M059J (cell line): Measurements from ENCODE around the gene ALG6. TPM values are rescaled to one million over a fixed set of nuclear protein-coding genes. Genes with fewer than 3 reads are reported as not detected.
"Not testable (repeated sequence)": the region's sequence is repeated elsewhere in the genome, so short reads cannot be mapped to it uniquely, and the experiment has no call there.

Source experiments
- DNase-seq: peaks from one replicate; pipeline ENCODE4 v3.0.0-alpha.2; 2012; ENCODE audit warnings: low read depth
- total RNA-seq: library from RNA; depleted of rRNA; stranded (reverse); fragments of >200 nt; shearing (Covaris generic); gene quantifications from 2 replicates; pipeline ENCODE4 v1.2.3, GENCODE V29; 2014

Gene ALG6
- total RNA-seq, 1 experiment from 2014 or later, result 23.6 TPM

DNA sequence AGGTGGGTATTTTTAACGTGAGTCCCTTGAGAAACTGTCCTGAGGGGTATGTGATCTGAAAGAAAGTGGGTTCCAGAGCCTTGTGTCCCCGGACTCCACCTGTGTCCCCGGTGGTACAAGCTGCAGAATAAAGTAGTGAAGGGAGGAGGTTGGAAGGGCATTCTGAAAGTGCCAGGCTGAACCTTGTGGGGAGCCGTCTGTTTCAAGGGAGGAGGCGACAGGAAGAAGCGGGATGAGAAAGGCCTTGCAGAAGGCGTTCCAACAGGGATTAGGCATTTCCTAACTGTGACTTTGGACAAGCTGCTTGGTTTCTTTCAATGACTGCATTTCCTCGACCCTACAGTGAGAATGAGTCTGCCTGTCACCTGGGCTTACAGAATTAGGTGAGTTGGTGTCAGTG is 39.3 kb upstream of the ALG6 start:
- no peak for DNase-seq

DNA sequence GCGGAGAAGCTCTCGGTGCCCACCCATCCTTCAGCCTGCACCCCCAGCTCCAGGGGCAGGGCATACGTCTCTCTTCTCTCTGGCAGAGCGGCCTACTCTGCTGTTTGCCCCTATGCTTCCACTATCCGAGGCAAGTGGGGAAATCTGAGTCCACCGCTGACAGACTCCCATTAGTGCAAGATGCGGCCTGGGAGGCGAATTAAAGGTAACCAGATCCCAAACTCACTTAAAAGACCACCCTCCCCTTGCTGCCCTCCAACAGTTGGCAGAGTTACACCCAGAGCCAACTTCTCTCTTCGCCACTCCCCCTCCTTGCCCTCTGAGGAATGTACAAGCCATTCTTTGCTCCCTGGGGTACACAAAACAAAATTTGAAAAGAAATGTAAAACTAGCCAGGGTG is 38.6 kb upstream of the ALG6 start:
- no peak for DNase-seq

DNA sequence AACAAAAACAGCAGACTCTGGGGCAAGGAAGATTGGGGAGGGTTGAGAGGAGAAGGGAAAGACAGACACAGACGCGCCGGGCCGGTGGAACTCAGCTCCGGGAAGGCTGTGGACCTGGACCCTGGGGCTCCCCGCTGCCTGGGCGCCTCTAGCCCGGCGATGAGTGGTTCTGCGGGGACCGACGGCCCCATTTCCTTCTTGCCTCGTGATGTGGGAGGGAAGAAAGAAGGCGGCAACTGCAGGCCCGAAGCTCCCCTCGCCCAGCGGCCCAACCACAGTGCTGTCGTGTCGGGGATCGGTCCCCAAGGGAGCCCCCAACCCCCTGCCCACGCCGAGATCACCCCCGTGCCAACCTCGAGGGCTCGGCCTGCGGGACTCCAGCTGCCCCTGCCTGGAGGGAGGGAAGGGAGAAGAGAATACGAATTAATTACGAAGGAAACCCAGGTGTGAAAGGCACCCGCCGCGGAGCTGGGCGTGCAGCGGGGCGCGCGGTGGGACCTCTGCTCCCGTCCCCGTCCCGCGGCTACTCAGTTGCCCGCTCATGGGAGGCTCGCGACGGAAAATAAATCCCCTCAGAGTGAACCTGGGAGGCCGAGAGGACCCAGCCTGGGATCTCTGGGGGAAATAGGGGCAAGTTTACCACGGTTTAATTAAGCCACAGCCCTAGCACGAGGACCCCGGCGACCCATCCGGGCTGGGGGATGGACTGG is 37.7 kb upstream of the ALG6 start:
- no peak for DNase-seq

DNA sequence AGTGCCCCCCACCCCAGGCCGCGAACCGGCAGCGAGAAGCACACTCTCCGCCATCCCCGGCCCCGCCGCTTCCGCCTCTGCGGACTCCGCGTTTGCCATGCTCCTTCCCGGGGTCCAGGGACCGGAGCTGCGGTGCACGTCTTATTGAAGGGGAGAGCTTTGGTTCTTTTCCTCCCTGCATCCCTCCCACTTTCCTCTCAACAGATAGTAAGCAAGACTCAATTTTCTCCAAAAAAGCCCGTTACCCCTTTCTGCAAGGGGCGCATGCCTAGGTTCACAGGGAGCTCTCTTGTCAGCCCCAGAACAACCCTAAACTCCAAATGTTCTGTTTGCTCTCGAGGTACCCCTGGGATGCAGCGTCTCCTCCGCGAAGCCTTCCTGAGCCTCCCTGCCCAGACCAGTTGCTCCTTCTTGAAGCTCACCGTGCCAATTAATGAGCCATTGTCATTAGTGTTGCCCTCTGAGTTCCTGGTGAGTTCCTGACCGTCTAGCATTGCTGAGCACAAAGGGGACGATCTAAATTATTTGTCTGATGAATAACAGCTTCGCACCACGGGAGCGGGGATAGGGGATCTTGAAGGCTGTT is 37.0 kb upstream of the ALG6 start:
- no peak for DNase-seq

DNA sequence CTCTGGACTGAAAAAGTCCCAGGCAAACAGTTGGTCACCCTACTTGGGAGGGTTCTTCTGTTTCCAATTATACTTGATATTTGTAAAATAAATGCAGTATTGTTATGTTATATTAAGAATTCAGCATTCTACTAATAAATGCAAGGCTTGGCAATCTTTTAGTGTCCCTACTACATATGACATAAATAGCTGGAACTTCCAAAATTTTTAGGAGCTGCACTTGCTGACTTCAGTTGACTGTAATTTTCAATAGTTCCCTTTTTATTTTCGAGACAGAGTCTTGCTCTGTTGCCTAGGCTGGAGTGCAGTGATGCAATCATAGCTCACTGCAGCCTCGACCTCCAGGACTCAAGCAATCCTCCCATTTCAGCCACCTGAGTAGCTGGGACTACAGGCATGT is 25.0 kb upstream of the ALG6 start:
- DNase-seq, result no peak

DNA sequence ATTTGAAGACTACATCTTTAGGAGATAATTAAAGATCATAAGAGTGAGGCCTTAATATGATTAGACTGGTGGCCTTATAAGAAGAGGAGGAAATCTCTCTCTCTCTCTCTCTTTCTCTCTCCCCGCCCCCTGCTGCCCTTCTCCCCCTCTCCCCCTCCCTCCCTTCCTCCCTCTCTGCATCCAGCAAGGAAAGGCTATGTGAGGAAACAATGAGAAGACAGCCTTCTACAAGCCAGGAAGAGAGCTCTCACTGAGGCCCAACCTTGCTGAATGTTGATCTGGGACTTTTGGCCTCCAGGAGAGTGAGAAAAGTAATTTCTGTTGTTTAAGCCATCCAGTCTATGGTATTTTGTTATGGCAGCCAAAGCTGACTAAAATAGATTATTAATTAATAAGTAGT is 23.5 kb upstream of the ALG6 start:
- no peak for DNase-seq

DNA sequence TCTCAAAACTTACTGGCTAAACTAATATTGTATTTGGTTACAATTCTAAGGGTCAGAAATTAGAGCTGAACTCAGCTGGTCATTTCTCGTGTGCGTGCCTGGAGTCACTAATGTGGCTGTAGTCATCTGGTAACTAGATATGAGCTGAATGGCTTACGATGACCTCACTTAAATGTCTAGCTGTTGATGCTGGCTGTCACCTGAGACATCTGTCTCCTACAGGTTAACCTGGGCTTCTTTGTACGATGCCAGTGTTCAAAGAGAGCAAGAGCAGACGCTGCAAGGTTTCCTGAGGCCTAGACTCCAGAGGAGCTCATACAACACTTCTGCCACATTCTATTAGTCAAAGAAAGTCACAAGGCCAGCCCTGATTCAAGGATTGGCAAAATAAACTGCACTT is 17.1 kb upstream of the ALG6 start:
- no peak for DNase-seq

DNA sequence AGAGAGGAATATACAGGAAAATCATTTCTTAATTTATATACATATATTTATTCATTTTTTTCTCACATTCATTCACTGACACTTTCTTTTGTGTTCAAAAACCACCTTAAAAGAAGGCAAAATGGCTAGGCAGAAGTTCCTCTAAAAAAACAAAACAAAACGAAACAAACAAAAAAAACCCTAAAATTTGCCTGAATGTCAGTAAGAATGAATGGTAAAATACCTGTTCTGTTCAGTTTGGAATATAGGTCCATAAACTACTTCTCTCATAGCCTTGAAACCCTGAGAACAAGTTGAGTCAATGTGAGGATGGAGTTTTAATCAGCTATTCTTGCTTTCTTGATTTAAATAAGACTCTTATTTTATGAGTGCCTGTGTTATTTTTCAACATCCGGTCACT is 14.7 kb upstream of the ALG6 start:
- DNase-seq, result no peak

DNA sequence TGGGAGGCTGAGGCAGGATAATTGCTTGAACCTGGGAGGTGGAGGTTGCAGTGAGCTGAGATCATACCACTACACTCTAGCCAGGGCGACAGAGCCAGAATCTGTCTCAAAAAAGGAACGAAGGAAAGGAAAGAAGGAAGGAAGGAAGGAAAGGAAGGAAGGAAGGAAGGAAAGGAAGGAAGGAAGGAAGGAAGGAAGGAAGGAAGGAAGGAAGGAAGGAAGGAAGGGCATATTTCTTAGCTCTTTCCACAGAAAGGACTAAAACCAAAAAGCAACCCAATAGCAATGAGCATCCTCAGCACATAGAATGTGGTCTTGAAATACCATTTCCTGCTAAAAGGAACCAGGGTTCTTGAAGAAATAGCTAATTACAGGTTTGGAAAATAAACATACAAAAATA is 11.2 kb upstream of the ALG6 start:
- DNase-seq, result not testable (repeated sequence)

DNA sequence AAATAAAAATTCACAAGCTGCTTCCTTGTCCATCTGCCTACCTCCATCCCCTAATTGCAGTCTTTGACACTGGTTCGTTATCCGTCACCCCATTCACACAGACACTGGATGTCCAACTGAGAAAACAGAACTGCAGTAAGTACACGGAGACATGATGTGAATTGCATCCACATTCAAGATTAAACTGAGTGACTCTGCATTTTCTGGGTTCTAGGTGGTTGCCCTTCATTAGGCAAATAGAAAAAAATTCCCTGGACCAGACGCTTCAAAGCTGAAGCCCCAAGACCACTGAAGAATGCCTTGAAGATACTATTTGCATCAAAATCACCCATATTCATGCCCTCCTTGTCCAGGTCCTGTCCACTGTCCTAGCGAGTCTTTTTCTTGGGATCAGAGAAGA is 7.9 kb upstream of the ALG6 start:
- no peak for DNase-seq

DNA sequence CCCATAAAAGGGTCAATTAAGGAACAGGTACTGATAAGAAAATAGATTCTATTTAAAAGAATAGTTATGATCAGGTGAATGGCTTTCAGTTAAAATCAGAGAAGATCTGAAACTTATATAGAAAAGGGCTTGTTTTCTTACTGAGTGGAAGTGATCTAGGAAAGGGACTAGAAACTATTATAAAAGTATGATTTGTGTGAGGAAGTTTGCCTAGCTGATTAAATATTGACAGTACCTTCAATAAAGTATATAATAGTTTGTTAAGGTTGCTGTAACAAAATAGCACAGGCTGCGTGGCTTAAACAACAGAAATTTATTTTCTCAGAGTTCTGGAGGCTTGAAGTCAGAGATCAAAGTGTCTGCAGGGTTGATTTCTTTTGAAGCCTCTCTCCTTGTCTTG is 5.4 kb upstream of the ALG6 start:
- DNase-seq, result no peak

DNA sequence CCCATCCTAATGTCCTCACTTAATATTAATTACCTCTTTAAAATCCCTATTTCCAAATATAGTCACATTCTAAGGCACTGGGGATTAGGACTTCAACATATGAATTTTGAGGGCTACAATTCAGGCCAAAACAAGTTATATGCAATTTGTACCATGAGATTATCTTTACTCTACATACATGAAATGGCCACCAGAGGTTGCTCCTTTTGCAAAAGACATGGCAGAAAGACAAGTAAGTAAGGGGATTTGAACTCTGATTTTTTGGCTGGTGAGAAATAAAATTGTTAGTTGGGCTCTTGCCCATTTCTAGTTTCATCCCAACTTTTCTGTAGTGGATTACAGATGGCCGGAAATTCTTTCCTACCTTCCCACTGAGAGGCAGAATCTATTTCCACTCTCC is 4.8 kb upstream of the ALG6 start:
- no peak for DNase-seq

DNA sequence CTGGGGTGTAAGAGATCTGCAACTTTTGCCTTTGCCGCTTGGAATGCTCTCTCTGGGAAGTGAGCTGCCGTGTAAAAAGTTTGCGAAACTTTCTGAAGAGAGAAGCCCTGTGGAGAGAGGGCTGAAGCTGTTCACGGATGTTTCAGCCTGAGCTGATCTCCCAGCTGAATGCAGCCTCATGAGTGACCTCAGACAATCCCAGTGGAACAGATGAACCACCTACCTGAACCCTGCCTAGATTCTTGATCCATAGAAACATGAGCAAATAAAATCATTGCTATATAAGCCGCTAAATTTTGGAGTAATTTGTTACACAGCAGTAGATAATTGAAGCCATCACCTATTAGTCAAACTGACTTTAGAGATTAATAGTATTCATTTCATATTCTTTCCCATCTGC is 4.4 kb upstream of the ALG6 start:
- DNase-seq, result no peak

DNA sequence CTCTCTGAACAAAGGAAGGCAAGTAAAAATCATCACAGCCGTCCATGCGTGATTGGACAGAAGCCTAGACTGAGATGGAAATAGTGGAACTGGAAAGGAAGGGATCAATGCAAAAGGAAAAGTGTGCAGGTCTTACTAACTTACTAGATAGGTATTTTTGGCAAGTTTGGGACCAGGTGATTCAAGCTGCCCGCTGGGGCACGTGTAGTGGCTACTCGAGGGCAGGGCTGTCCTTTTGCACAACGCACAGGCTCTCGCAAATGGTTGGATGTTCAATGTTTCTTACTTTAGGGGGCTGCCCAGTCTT is 566 bp upstream of the ALG6 start:
- DNase-seq, result no peak

DNA sequence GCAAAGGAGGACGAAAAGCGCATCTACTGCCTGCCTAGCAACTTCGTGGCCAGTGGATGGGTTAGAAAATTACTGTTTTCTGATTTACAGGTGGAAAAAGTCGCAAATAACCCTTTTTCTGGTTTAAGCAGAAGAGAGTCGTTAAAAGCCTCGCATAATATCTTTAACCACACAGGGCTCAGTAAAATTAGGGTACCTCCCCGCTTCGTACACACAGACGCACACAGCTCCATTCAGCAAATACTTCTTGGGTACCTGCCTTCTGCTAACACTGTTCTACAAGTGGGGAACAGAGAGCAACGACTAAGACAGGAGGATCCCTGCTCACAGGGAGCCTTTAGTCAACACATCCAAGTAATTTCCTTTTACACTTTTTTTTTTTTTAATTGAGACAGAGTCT is 704 bp downstream of the ALG6 start:
- DNase-seq, result no peak

DNA sequence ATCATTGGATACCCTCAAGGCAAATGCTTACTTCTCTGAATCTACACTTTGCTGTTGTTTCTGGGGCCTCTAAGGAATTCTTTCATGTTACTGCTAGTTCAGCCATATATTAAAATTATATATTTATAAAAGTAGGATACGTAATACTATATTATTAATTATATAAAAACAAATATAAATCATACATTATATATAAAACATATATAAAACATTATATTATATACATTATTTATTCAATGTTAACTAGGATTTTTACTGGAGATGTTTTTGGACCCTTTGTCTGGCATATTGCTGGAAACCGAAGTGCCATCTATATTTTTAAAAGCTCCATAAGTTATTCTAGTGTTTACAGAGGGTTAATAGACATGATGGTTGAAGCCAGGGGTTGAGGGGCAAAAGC is 12.2 kb downstream of the ALG6 start:
- no peak for DNase-seq

DNA sequence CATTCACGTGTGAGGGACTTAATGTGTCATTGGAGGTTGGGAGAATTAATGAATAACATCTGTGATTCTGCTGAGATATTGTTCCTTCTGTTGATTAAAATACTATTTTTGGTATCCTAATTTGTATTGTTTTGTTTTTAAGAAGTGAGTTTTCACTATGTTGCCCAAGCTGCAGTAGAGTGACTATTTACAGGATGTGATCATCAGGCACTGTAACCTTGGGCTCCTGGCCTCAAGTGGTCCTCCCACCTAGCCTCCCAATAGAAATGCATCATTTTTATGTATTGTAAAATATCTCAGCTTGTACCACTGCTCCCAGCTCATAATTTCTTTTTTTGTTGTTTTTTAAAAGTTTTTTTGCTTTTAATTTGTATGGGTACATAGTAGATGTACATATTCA is 14.3 kb downstream of the ALG6 start:
- no peak for DNase-seq

DNA sequence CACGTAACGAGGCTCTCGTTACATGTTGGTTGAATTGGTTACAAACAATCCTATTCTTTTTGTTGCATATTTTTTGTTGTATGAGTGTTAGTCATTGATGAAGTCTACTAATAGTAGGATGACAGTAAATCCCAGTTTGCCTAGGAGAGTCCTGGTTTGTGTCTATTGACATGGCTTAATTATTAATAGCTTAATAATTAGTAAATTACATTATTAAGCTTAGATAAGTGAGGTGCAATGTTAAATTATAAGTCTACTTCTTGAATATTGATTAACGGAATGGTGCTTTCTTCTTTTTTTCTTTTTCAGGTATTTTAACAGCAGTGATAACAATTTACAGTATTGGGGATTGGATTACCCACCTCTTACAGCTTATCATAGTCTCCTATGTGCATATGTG is 34.5 kb downstream of the ALG6 start:
- no peak for DNase-seq

DNA sequence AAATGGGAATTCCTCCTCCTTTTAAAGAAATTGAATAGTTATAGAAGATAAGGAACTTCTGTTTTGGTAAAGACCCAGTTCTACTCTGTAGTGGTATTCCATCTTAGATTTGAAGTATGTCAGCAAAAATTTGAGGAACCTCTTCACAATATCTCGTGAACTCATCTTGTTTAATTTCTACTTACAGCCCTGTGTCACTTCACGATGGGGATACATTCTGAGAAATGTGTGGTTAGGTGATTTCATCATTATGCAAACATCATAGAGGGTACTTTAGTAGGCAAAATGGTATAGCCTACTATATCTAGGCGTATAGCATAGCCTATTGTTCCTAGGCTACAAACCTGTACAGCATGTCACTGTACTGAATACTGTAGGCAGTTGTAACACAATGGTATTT is 36.0 kb downstream of the ALG6 start:
- no peak for DNase-seq

DNA sequence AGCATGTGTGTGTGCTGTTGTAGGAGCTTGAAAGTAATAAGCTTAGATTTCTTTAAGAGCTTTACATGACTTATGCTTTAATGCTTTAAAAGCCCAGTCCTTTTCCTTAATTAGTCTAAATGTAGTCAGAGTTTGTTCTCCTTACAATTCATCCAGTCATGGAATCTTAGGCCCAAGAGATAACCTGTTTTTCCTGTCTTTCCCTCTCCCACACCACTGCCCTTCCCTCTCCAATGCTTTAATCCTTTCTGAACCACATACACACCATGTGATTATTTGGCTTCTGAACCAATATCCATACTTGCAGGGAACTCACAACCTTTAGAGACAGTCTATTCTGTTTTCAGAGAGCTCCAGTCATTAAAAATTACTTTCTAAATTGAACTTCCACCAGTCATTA is 37.6 kb downstream of the ALG6 start:
- no peak for DNase-seq

DNA sequence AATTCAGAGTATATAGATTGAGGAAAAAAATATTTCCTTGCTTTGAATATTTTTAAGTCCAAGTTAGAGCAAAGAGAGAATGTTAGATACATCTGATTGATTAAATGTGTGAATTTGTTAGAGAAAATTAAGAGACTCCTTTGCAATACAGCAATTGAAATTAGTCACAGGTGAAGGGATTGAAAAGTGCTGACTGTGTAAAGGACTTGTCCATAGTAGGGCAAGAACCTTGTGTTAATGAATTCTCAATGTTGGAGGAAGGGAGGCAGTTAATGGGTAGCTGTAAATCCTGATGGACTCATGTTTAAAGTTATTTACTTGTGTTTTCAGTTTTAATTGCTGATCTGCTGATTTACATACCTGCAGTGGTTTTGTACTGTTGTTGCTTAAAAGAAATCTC is 38.6 kb downstream of the ALG6 start:
- DNase-seq, result no peak

DNA sequence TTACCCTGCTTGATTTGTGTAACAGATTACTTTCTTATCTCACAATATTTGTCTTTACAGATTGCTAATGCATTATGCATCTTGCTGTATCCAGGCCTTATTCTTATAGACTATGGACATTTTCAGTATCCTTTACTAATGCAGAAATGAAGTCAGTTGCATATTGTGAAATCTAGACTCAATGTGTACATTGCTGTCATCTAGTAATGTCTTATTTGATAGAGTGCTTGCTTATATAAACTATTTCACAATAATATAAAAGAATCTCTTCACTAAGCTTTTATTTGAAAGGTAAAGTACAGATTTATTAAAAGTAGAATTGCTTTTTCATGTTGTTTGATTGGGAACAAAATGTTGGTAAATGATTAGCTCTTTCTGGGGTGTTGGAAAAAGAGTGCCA is 39.6 kb downstream of the ALG6 start:
- no peak for DNase-seq

DNA sequence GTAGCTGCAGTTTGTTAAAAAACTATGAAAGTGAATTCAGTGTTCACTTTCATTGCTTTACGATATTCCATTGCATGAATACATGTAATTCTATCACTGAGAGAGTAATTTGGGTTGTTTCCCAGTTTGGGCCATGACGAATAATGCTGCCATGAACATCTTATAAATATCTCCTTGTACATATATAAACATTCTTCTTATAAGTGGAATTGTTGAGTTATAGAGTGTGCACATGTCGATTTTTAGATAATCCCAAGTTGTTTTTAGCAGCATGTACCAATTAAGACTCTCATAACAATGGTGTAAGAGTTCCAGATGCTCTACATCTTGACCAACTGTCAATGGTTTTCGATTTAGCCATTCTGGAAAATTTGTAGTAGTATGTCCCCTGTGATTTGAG is 40.9 kb downstream of the ALG6 start:
- no peak for DNase-seq

DNA sequence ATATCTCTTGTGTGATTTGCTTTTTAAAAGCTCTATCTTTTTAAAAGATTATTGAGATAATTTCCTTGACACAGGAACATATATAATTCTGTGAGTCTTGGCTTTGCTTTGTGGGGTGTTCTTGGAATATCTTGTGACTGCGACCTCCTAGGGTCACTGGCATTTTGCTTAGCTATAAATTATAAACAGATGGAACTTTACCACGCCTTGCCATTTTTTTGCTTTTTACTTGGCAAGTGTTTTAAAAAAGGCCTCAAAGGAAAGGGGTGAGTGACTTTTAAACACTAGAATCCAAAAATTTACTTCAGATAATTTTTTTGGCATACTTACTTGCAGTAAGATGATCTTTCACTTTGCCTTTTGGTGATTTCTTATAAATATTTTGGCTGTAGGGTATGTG is 43.6 kb downstream of the ALG6 start:
- no peak for DNase-seq
